A673 (cell line): Measurements from ENCODE around the gene CTSC. TPM values are rescaled to one million over a fixed set of nuclear protein-coding genes. Genes with fewer than 3 reads are reported as not detected.
A peak's percentile ranks its signal among the peaks of the same experiment; 100 is the strongest.

Experiments used
- BruUV-seq: library from RNA; stranded (reverse); fragments of 400-500 nt; replicated peaks from 2 replicates; lab custom pipeline; 2021; lab: Mats Ljungman, UMichigan
- CTCF ChIA-PET: fragments of 300-600 bp; sonication (Branson Sonifier 250); formaldehyde crosslinking; loops from one replicate; lab custom pipeline; 2022; ENCODE audit warnings: antibody characterized with exemption; lab: Charles Lee
- POLR2A ChIA-PET: fragments of 300-600 bp; sonication (Branson Sonifier 250); formaldehyde crosslinking; loops from one replicate; lab custom pipeline; 2022; ENCODE audit warnings: antibody characterized with exemption; ENCODE audit not compliant: low non-redundant PET; lab: Charles Lee
- DNase-seq: peaks from one replicate; pipeline ENCODE4 v3.0.0-alpha.2; 2015; ENCODE audit warnings: low spot score
- H3K27ac ChIP-seq: fragments of 200-600 bp; sonication (generic); 2 replicates; pipeline ENCODE4 v1.5.1; 2016; ENCODE audit warnings: mixed run types, low read depth, mild to moderate bottlenecking, mixed read lengths, antibody characterized with exemption, low read length; ENCODE audit not compliant: poor library complexity, severe bottlenecking
- H3K27me3 ChIP-seq: fragments of 200-600 bp; sonication (generic); replicated peaks from 2 replicates; pipeline ENCODE4 v1.6.1; 2017; ENCODE audit warnings: mixed run types, low read depth, mild to moderate bottlenecking, mixed read lengths, antibody characterized with exemption, low read length; ENCODE audit not compliant: insufficient read depth, poor library complexity
- H3K36me3 ChIP-seq: fragments of 200-600 bp; sonication (generic); 2 replicates; pipeline ENCODE4 v1.6.1; 2016; ENCODE audit warnings: mixed run types, mild to moderate bottlenecking, mixed read lengths, antibody characterized with exemption, low read length; ENCODE audit not compliant: insufficient read depth, poor library complexity, severe bottlenecking
- H3K4me1 ChIP-seq: fragments of 200-600 bp; sonication (generic); 2 replicates; pipeline ENCODE4 v1.6.1; 2017; ENCODE audit warnings: mixed run types, mild to moderate bottlenecking, mixed read lengths, antibody characterized with exemption, low read length; ENCODE audit not compliant: insufficient read depth, poor library complexity, severe bottlenecking
- H3K4me3 ChIP-seq: fragments of 200-600 bp; sonication (generic); 2 replicates; pipeline ENCODE4 v1.5.1; 2016; ENCODE audit warnings: low read depth, mixed run types, mild to moderate bottlenecking, mixed read lengths, low read length; ENCODE audit not compliant: poor library complexity, severe bottlenecking
- H3K9me3 ChIP-seq: fragments of 200-600 bp; sonication (generic); 2 replicates; pipeline ENCODE4 v1.6.1; 2016; ENCODE audit warnings: mixed run types, low read depth, mild to moderate bottlenecking, mixed read lengths, antibody characterized with exemption, low read length; ENCODE audit not compliant: poor library complexity, severe bottlenecking
- CTCF ChIP-seq: fragments of 300-800, 200-600 bp; sonication (generic); conservative IDR thresholded peaks from 2 replicates; pipeline ENCODE4 v1.5.1; 2017; ENCODE audit warnings: low read depth, mild to moderate bottlenecking, antibody characterized with exemption, low read length, moderate library complexity, mixed read lengths
- EZH2 ChIP-seq: fragments of 200-600 bp; sonication (generic); IDR thresholded peaks from 2 replicates; pipeline ENCODE4 v1.6.1; 2017; ENCODE audit warnings: borderline replicate concordance, low read depth, mild to moderate bottlenecking, mixed read lengths, antibody characterized with exemption, low read length; ENCODE audit not compliant: poor library complexity, severe bottlenecking
- intact Hi-C: fragments of 100-400 bp; cut with micrococcal nuclease; formaldehyde crosslinking; loops from one replicate; pipeline ENCODE4 v1.10.0; 2022; ENCODE audit not compliant: unreplicated experiment
- total RNA-seq: library from RNA; stranded (reverse); gene quantifications from 2 replicates; pipeline ENCODE4 v1.2.3, GENCODE V29; 2021

CTSC gene
- total RNA-seq, 1 experiment from 2014 or later, result 116 TPM

- Histone ChIP-seq H3K27ac (no peak overlapping the region), H3K4me3 (no peak overlapping the region), H3K36me3 (peaks cover 12% of the 10 kb centered on the region), H3K9me3 (no peaks in the 10 kb centered on the region), H3K27me3 (no peaks in the 10 kb centered on the region), H3K4me1 (peaks cover 22% of the 10 kb centered on the region)
- no TSS peak for BruUV-seq
- CTCF ChIA-PET, result no interaction called here
- peak; percentile 25 for DNase-seq
- intact Hi-C loops, result no loop called here
- TF ChIP-seq CTCF, result no peak
- TF ChIP-seq EZH2, result no peak
- POLR2A ChIA-PET, result no interaction called here
These were observed 17.4 kb downstream of the CTSC start for GRCh38 chr11:88320149-88320559.

GRCh38 chr11:88318017-88318416 lies 19.5 kb downstream of the CTSC start:
- intact Hi-C loops, result no loop called here
- no peaks in the 10 kb centered on the region for H3K9me3 ChIP-seq
- ChIA-PET CTCF (no interaction called here), POLR2A (no interaction called here)
- H3K36me3 ChIP-seq, result peaks cover 12% of the 10 kb centered on the region
- no peaks in the 10 kb centered on the region for H3K27me3 ChIP-seq
- no peak for DNase-seq
- peaks cover 11% of the 10 kb centered on the region for H3K4me1 ChIP-seq
- no peak overlapping the region for H3K4me3 ChIP-seq
- TF ChIP-seq CTCF, result no peak
- no peak for TF ChIP-seq EZH2
- BruUV-seq, result no TSS peak
- no peak overlapping the region for H3K27ac ChIP-seq

- no peaks in the 10 kb centered on the region for H3K27me3 ChIP-seq
- H3K4me3 ChIP-seq, result no peak overlapping the region
- H3K9me3 ChIP-seq, result no peaks in the 10 kb centered on the region
- peaks cover 12% of the 10 kb centered on the region for H3K36me3 ChIP-seq
- TF ChIP-seq EZH2 (no peak), CTCF (no peak)
- POLR2A ChIA-PET, result no interaction called here
- CTCF ChIA-PET, result no interaction called here
- no TSS peak for BruUV-seq
- peaks cover 11% of the 10 kb centered on the region for H3K4me1 ChIP-seq
- intact Hi-C loops, result no loop called here
- no peak for DNase-seq
- H3K27ac ChIP-seq, result no peak overlapping the region
These were observed 20.0 kb downstream of the CTSC start for GRCh38 chr11:88317536-88317935.
